A549 (cell line): ENCODE data around the gene PGGT1B.
"Not testable (repeated sequence)": the region's sequence is repeated elsewhere in the genome, so short reads cannot be mapped to it uniquely, and the experiment has no call there.

Source experiments
- BCL3 ChIP-seq: fragments of >200 bp; sonication (Bioruptor Twin); formaldehyde crosslinking; IDR thresholded peaks from 3 replicates; pipeline ENCODE4 v1.6.1; 2016
- CEBPB ChIP-seq, 2 experiments: fragments of >200 bp in 1 of 2; sonication (Bioruptor Twin) in 1 of 2; formaldehyde crosslinking in 1 of 2; IDR thresholded peaks; 2 replicates each; pipeline ENCODE4 v1.6.1; 2012 to 2016
- CTCF ChIP-seq: fragments of >200 bp; sonication (Bioruptor Twin); formaldehyde crosslinking; IDR thresholded peaks from 3 replicates; pipeline ENCODE4 v1.5.1; 2016
- KDM5A ChIP-seq: fragments of 200-600 bp; sonication (generic); IDR thresholded peaks from 2 replicates; pipeline ENCODE4 v1.6.1; 2016; ENCODE audit warnings: antibody characterized with exemption, mild to moderate bottlenecking
- POLR2A ChIP-seq: IDR thresholded peaks from 2 replicates; pipeline ENCODE4 v1.6.1; 2012; ENCODE audit warnings: mild to moderate bottlenecking, low read length

GRCh38 chr5:115249379-115249778 lies 13.3 kb downstream of the PGGT1B start:
- not testable (repeated sequence) for TF ChIP-seq KDM5A; CTCF; BCL3; CEBPB (IDR thresholded peaks at IDR 0.05); POLR2A
